ENCODE results near the gene ERFE.

- TF ChIP-seq E2F4 (IDR thresholded peaks at IDR 0.05; ENCODE audit: low read depth, low read length) (no peak), CEBPB (IDR thresholded peaks at IDR 0.05; ENCODE audit: borderline replicate concordance in 1 of 2, low read depth in 2 of 2, low read length in 2 of 2) (no peak), HDAC2 (IDR thresholded peaks at IDR 0.05) (no peak), FOXM1 (IDR thresholded peaks at IDR 0.05; ENCODE audit: low read depth, low read length) (no peak), EZH2 (IDR thresholded peaks at IDR 0.05; ENCODE audit: borderline replicate concordance, control insufficient read depth, low read depth, low read length) (no peak), CTCF (IDR thresholded peaks at IDR 0.05 in 2 of 3, conservative IDR thresholded peaks at IDR 0.05 in 1 of 3; ENCODE audit: control insufficient read depth in 2 of 3, extremely low read depth in 1 of 3, insufficient read depth in 1 of 3, low read depth in 3 of 3, low read length in 3 of 3) (no peak), CBFB (IDR thresholded peaks at IDR 0.05; ENCODE audit: low read depth) (no peak), RUNX3 (IDR thresholded peaks at IDR 0.05; ENCODE audit: low read length) (no peak), WRNIP1 (IDR thresholded peaks at IDR 0.05; ENCODE audit: borderline replicate concordance, low read depth, low read length) (no peak), NFIC (IDR thresholded peaks at IDR 0.05; ENCODE audit: low read depth, low read length) (no peak), TAF1 (IDR thresholded peaks at IDR 0.05; ENCODE audit: borderline replicate concordance, low read depth, low read length) (no peak), POLR2A (IDR thresholded peaks at IDR 0.05; ENCODE audit: low read depth, low read length) (no peak)
These were observed 27.8 kb upstream of the ERFE start for GRCh38 chr2:238130696-238131628.

Measured in GM12878 (cell line).